Panc1 (cell line): ENCODE data around the gene MARK2.

Source experiments
- CTCF ChIP-seq: fragments of 450-650 bp; IDR thresholded peaks from 2 replicates; pipeline ENCODE4 v1.5.1; 2017; ENCODE audit warnings: mild to moderate bottlenecking
- POLR2AphosphoS5 ChIP-seq: IDR thresholded peaks from 2 replicates; pipeline ENCODE4 v1.6.1; 2012; ENCODE audit warnings: mild to moderate bottlenecking, low read depth, low read length, moderate library complexity
- SIN3A ChIP-seq: IDR thresholded peaks from 2 replicates; pipeline ENCODE4 v1.6.1; 2012; ENCODE audit warnings: low read depth, mild to moderate bottlenecking, low read length, moderate library complexity, borderline replicate concordance; ENCODE audit not compliant: insufficient read depth

- no peak for TF ChIP-seq CTCF
- no peak for TF ChIP-seq SIN3A
- TF ChIP-seq POLR2AphosphoS5, result no peak
Measured at GRCh38 chr11:63944987-63945386, 106.1 kb downstream of the MARK2 start.
